Daoy (cell line): ENCODE results near the gene CFAP126. TPM values are rescaled to one million over a fixed set of nuclear protein-coding genes. Genes with fewer than 3 reads are reported as not detected.
"Not testable (repeated sequence)": the region's sequence is repeated elsewhere in the genome, so short reads cannot be mapped to it uniquely, and the experiment has no call there.

ENCODE experiments used
- DNase-seq: peaks from one replicate; pipeline ENCODE4 v3.0.0-alpha.2; 2015; ENCODE audit warnings: low read depth
- total RNA-seq: library from RNA; depleted of rRNA; stranded (reverse); fragments of >200 nt; shearing (Covaris generic); gene quantifications from 2 replicates; pipeline ENCODE4 v1.2.3, GENCODE V29; 2014; rRNA removed

The CFAP126 gene, protein sequence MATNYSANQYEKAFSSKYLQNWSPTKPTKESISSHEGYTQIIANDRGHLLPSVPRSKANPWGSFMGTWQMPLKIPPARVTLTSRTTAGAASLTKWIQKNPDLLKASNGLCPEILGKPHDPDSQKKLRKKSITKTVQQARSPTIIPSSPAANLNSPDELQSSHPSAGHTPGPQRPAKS
- total RNA-seq, result not detected in 2 replicates

- DNase-seq, result peak; percentile 66
Measured at GRCh38 chr1:161367684-161368400, at the start of gene CFAP126. TSS of gene CFAP126 (minus strand) at chr1:161367876. CDS start at chr1:161367868, 8 bp downstream.

- not testable (repeated sequence) for DNase-seq
Measured at GRCh38 chr1:161413050-161413449, 45.4 kb upstream of the CFAP126 start.

DNA sequence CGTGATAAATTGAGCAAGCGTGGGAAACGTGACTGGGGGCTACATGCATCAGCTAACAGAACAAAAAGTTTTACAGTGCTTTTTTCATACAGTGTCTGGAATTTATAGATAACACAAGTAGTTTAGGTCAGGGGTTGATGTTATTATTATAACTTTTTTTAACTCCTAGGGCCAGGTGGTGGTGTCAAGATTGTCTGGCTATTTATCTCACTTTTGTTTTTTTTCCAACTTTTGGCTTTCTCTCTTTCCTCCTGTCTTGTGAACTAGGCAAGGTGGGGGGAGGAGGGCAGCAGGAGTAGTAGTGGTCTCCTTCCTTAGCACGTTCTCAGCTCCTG, 42.9 kb upstream of the CFAP126 start:
- DNase-seq, result not testable (repeated sequence)

- not testable (repeated sequence) for DNase-seq
Measured at GRCh38 chr1:161409848-161410635, 42.4 kb upstream of the CFAP126 start.

- no peak for DNase-seq
Measured at GRCh38 chr1:161408429-161409052, 40.9 kb upstream of the CFAP126 start.

DNA sequence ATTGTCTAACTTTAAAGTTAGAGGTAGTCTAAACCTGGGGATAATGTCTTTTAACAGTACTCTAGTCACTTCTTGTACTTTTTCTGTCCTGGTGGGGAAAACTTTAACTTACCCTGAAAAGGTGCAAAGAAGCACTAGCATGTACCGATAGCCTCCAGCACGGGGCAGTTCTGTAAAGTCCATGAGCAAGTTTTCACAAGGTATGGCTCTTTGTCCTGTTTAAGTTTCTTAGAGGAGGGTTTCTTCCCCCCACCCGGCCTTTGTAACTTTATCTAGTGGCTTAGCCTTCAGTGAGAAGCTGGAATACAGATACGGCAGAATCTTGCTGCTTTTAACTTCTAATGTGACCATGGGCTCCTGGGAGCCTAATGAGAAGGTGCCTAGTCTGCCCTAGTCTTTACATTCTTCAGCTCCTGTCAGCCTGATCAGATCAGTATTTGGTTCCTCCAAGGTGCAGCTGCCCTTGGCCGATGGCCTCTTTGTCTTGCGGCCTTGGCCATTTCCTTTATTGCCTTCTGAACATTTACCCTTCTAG, 39.8 kb upstream of the CFAP126 start:
- no peak for DNase-seq

DNA sequence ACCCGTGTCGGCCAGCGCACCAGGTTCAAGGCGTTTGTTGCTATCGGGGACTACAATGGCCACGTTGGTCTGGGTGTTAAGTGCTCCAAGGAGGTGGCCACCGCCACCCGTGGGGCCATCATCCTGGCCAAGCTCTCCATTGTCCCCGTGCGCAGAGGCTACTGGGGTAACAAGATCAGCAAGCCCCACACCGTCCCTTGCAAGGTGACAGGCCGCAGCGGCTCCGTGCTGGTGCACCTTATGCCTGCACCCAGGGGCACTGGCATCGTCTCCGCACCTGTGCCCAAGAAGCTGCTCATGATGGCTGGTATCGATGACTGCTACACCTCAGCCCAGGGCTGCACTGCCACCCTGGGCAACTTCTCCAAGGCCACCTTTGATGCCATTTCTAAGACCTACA, 38.9 kb upstream of the CFAP126 start:
- DNase-seq, result not testable (repeated sequence)

GRCh38 chr1:161404051-161404597, 36.4 kb upstream of the CFAP126 start:
- DNase-seq, result no peak

DNA sequence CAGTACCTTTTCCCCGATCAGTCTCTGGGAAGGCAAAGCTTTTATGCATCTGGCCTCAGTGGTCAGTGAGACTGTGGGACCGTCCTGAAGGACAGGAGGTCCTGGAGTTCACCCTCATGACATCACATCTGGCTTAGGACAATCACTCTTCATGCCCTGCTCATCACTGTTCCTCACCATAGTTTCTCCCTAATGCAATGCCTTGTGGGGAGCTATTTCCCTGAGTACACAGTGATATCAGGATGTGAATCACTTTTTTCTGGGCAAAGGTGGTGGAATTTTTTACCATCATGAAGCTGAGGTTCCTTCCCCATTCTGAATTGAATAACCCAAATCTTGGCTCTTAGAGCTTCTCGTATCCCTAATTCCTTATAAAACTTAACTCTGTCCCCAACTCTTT, 34.8 kb upstream of the CFAP126 start:
- DNase-seq, result peak; percentile 14

- peak; percentile 90 for DNase-seq
Measured at GRCh38 chr1:161399257-161399998, 31.8 kb upstream of the CFAP126 start.

GRCh38 chr1:161398900-161399256, 31.2 kb upstream of the CFAP126 start:
- DNase-seq, result no peak

GRCh38 chr1:161397038-161397437, 29.4 kb upstream of the CFAP126 start:
- DNase-seq, result not testable (repeated sequence)

- no peak for DNase-seq
Measured at GRCh38 chr1:161393151-161393550, 25.5 kb upstream of the CFAP126 start.

DNA sequence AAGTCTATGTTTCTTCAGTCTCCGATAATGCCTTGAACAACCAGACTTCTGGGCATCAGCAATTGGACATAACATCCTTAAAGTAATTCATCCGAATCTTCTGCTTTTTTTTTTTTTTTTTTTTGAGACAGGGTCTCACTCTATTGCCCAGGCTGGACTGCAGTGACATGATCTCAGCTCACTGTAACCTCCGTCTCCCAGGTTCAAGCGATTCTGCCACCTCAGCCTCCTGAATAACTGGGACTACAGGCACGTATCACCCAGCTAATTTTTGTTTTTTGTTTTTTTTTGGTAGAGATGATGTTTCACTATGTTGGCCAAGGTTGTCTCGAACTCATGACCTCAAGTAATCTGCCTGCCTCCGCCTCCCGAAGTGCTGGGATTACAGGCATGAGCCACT, 23.9 kb upstream of the CFAP126 start:
- no peak for DNase-seq

- DNase-seq, result not testable (repeated sequence)
Measured at GRCh38 chr1:161391136-161391535, 23.5 kb upstream of the CFAP126 start.

- no peak for DNase-seq
Measured at GRCh38 chr1:161390559-161390858, 22.8 kb upstream of the CFAP126 start.

- DNase-seq, result peak; percentile 97
Measured at GRCh38 chr1:161389691-161390558, 22.2 kb upstream of the CFAP126 start.

DNA sequence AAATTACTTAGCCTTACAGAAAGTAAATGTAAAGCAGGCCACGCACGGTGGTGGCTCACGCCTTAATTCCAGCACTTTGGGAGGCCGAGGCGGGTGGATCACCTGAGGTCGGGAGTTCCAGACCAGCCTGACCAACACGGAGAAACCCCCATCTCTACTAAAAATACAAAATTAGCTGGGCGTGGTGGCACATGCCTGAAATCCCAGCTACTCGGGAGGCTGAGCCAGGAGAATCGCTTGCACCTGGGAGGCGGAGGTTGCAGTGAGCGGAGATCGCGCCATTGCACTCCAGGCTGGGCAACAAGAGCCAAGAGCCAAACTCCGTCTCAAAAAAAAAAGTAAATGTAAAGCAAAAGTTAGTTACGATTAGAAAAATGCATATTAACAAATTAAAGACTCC, 21.5 kb upstream of the CFAP126 start:
- not testable (repeated sequence) for DNase-seq

DNA sequence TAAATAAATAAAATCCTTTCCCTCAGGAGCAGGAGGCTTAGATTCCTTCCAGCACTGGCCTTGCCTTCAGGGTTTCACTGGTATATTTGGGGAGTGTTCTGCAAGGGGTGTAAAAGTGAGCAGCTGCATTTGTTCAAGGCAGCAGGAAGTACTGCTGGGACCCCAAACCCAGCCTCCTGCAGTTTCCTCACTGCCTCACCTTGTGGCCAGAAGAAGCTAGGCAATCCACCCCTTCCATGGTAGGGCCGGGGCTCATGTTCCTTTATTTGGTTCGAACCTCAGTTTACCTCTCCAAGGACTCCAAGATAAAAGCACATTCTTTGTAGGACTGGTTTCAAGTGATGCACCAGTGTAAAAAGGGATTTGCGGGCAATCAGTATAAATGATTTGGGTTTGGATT, 21.0 kb upstream of the CFAP126 start:
- DNase-seq, result no peak
